RCC 7860 (cell line): Measurements from ENCODE around the gene TUBB2B.
"Not testable (repeated sequence)": the region's sequence is repeated elsewhere in the genome, so short reads cannot be mapped to it uniquely, and the experiment has no call there.

Experiments
- DNase-seq: peaks from one replicate; pipeline ENCODE4 v3.0.0-alpha.2; 2015; ENCODE audit warnings: low spot score
- FAIRE-seq: peaks from 2 replicates; lab custom pipeline; 2012; peaks lifted over from hg19 to GRCh38; lab: Jason Lieb, UNC

The TUBB2B gene

DNA sequence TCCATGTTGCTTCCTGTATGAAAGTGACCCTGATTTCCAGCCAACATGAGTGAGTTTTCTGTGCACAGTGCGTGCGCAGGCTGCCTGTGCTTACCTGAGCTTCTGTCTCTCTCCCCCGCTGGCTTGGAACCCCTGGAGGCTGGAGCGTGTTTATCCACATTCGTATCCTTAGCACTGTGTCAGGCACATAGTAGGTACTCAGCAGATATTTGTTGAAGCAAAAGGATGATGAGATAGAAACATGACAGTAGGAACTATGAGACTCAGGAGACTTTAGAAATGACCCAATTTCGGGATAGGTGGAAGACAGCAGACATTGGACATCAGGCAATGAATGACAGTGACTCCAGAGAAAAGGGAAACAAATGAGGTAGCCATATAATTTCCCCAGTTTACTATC lies 15.2 kb downstream of the TUBB2B start:
- FAIRE-seq = no peak
- DNase-seq = no peak

DNA sequence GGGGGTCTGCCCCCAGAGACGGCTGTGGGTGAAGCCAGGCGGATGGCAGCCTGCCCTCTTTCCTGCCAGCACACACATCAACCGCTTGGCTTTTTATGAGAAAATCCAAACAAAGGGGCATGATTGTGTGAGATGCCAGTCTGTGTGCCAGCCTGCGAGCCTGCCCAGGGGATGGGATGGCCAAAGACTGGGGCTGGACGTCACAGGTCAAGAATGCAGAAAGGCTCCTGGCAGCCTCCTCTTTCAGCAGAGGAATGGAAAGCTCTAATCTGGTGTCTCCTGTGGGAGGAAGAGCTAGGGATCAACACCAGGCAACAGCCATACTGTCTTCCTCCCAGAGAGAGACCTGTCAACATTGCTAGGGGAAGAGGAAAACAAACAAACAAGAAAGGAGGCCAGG lies 15.8 kb downstream of the TUBB2B start:
- DNase-seq = no peak

DNA sequence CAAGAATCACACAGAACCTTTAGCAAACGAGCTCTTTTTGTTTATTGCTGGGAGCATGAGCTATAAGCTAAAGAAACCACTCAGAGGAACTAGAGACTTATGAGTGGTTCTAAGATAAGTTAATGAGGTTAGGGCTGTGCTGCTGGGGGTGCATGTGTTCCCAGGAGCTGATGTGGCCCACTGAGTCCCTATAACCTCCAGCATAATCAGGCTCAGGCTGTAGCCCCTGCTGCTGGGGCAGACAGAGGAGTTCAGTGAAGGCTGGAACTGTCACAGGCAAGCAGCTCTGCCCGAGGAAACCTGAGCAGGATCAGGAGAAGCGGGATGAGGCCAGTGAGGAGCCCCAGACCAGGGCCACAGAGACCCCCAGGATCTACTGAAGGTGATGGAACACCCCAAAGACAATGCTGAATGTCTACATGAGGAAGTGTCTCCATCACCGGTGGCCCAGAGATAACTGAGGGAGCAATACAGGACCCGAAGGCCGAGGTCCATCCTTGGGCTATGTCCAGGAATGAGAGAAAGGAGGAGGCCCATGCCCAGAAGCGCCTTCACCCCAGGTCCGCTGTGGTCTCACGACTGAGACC lies 17.3 kb downstream of the TUBB2B start:
- FAIRE-seq = no peak
- DNase-seq = no peak

More for the DNA sequence above, 15.8 kb downstream of the TUBB2B start:
- no peak for FAIRE-seq

DNA sequence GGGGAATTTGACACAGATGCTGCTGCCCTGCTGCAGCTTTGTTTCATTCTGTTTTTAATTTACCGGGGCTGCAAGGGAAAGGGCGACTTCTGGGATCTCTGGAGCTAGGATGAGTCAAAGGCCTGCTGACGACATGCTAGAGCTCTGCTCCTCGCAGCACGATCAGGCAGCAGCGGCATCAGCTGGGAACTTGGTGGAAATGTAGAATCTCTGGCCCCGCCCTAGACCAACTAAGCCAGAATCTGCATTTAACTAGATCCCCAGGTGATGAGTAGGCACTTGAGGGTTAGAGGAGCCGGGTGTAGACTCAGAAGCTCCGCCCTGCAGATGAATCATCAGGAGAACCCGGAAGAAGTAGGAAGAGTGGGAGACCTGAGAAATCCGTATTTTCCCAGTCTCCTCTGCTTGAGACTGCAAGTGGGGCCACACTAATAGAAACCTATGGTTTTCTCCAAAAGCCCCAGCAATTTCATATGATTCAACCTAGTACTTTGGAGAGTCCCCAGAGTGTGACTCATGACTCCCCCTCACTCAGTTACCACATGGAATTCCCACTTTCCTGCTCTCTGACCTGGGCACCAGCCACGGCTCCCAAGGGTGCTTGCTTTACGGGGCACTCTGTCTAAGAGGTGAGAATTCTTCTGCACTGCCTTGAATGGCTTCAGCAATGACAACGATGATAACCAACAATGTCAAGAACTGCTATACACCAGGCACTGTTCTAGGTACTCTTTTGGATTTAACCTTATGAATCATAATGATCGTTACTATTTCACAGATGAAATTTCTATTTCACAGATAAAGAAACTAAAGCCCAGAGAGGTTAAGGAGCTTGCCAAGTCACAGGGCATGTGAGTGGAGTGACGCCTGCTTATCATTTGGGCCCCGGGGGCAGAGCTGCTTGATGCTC lies 18.1 kb downstream of the TUBB2B start:
- peak; percentile 85 for FAIRE-seq
- DNase-seq = peak; percentile 96

DNA sequence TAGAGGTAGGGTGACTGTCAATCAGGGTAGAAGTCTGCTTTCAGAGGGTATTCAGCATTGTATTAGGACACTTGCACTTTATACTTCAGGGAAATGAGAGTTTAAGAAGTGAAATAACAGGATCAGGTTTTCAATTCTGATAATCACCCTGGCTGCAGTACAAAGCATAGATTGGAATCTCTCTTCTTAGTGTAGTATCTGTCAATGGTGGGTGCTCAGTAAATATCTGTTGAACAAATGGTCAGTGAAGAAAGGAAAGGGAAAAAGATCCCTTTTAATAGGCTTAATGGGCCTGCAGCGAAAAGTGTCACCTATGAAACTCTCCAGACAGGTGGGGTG lies 18.7 kb downstream of the TUBB2B start:
- no peak for FAIRE-seq
- no peak for DNase-seq

DNA sequence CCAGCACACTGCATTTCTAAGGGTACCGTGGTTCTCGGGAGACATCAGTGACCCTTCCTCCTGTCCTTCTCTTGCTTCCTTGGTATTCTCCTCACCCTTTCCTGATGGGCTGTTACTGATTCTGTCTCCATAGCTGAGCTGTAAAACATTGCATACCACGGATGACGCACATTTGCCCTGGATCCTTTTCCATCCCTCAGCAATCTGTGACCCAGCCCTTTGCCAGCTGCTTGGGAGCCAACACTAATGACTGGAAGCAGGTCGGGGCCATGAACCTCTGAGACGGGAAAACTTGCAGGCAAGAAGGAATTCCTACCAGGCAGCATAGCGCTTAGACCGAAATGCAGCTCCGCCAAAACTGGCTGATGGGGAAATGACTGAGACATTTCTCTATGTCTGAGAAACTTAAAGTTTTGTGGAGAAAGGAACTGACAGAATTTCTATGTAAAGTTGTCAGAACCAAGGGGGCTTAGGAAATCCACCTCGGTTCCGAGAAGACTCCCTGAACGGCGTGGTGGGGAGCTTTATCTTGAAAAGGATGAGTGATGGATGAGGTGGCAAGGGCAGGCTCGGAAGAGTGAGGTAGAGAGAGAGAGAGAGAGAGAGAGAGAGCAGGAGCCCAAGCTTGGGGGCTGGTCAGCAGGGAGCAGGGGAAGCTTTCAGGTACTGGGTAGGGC lies 19.2 kb downstream of the TUBB2B start:
- FAIRE-seq (no peak), DNase-seq (peak; percentile 74)

DNA sequence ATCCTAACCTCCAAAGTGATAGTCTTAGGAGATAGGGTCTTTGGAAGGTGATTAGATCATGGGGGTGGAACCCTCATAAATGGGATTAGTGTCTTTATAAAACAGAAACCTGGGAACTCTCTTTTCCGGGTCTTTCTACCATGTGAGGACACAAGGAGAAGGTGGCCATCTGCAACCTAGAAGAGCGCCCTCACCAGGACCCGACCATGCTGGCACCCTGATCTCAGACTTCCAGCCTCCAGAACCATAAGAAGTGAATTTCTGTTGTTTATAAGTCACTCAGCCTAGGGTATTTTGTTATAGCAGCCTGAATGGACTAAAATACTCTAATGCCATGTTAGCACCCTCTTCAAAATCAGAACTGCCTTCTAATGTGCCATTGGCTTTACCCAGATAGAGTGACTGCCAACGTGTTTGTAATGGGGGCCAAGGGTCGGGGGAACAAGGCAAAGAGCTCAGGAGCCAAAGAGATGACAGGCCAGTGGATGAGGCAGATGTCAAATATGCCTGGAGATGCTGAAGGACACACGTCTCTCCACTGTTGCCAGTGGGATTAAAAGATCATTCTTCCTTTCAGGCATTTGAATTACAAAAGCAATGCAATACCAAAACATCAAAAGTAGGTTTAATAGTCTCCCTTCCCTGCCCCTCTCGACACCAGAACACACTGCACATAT lies 21.0 kb downstream of the TUBB2B start:
- no peak for FAIRE-seq

DNA sequence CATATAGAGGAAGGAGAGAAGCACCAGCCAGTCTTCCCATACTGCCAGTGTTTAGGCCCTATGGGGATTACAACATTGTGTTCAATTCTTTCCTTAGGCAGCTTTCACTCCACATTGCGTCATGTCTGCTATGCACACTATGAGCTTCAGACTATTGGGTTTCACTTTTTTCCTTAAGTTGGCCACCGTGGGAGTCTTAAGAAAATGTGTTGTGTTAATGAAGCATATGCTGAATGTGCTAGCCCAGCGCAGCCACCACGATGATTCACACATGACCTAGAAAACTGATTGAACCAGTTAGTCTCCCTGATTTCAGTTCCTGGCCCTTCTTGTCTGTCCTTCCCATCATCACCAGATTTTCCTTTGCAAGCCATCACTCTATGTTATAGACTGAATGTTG lies 21.5 kb downstream of the TUBB2B start:
- FAIRE-seq = no peak

More for the DNA sequence above, 21.0 kb downstream of the TUBB2B start:
- no peak for DNase-seq

DNA sequence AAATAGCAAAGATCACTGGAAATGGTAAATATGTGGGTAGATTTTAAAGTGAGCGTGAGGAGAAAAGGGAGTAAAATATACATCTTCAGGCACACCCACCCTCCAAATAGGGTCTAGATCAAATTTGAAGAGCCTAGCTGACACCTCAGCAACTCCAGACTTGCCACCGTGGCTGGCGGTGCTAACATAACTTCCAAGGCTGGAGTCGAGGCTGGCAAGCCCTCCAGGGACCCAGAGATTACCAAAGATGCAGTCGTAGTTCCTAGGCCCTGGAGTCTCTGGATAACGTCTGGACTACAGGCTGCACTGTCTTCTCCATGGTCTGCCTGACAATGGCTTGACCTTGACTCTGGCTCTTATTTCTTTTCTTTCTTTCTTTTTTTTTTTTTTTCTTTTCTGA lies 22.5 kb downstream of the TUBB2B start:
- DNase-seq (no peak), FAIRE-seq (no peak)

More for the DNA sequence above, 21.5 kb downstream of the TUBB2B start:
- DNase-seq = peak; percentile 61

DNA sequence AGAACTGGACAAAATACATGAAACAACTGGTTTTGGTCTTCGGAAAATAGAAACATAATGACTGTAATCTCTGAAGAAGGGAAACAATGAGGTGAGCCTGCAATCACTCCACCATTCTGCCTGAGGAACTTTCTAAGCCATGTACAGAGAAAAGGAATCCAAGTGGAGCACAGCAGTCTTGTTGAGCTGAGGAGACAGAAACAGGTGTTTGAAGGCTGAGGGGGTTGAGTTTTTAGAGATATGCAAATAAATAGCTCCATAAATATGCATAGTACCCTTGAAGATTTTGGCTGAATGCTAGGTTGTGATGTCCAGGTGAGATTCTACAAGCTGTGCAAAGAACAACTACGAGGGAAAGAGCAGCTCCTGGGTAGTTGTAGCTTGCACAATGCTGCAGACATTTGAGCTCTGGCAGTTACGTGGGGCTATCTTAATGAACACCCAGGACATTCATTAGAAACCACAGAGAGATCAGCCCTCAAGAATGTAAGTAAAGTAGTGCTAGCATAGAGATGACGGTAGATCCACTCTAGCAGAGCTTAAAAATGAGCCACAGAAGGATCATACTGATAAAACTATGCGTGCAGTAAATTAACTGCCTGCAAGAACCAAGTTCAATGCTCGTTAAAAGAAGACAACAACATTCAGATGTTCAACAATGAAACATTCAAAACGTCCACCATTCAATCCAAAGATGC lies 24.3 kb downstream of the TUBB2B start:
- DNase-seq (no peak), FAIRE-seq (no peak)

DNA sequence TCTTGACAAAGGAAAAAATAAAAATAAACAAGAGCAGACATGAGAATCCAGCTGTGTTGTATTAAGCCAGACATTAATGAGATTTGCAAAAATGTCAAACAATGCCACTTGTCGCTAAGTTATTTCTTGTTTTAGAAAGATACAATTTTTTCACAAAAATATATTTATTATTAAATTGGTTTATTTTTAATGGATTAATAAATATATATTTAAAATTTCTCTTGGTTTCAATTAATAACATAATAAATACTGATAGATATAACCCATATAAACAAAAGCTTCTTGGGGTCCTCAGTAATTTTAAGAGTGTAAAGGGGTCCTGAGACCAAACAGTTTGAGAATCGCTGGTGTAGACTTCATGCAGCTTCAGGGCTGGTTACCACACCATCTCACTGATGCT lies 26.1 kb downstream of the TUBB2B start:
- FAIRE-seq = no peak
- no peak for DNase-seq

DNA sequence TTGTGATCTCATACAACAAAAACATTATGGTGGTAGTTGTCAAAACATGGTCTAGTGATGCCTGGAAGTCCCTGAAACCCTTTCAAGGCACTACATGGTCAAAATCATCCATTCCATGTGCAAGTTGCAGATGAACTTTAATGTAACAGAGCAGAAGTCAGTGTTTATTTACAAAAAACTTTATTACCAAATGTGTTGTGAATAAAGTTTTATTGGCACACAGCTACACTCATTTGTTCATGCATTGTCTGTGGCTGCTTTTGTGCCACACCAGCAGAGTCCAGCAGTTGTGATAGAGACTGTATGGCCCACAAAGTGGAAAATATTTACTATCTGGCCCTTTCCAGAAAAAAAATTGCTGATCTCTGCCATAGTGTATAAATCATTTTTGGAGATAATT lies 26.8 kb downstream of the TUBB2B start:
- DNase-seq (no peak), FAIRE-seq (no peak)

DNA sequence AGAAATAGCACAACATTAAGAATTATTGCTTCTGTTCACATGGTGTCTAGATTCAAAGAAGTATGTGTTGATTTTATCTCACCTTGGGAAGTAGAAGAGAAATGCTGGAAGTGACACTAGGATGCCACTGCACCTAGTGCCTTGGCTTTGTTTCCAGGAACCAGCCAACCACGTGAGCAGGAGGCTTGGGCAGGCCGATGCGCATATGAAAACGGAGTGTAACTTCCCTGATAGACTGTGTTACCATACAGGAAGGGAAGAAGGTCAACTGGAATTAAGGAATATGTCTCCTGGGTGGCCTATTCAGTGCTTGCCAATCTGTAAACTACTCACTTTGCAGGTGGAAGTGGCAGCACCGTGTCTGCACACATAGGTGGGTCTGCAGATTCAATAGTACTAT lies 28.1 kb downstream of the TUBB2B start:
- DNase-seq (no peak), FAIRE-seq (no peak)

DNA sequence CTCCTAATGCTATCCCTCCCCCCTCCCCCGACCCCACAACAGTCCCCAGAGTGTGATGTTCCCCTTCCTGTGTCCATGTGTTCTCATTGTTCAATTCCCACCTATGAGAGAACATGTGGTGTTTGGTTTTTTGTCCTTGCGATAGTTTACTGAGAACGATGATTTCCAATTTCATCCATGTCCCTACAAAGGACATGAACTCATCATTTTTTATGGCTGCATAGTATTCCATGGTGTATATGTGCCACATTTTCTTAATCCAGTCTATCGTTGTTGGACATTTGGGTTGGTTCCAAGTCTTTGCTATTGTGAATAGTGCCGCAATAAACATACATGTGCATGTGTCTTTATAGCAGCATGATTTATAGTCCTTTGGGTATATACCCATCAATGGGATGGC lies 29.7 kb downstream of the TUBB2B start:
- FAIRE-seq, DNase-seq: not testable (repeated sequence)

DNA sequence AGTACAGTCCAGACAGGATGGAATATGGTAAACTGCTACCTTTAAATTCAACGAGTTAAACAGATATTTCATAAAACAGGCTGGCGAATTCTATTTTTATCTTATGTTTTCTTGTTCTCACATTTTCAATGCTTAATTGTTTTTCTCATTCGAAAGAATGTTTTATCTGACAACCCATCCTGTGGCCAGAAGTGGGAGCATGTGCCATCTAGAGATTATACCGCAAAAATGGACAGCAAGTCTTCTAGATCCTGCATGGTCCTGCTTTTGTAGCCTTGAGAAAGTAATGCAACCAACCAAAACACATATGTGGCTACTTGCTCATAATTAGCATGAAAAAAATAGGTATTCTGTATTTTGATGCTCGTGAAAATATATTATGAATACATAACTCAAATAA lies 30.7 kb downstream of the TUBB2B start:
- DNase-seq (no peak), FAIRE-seq (no peak)

DNA sequence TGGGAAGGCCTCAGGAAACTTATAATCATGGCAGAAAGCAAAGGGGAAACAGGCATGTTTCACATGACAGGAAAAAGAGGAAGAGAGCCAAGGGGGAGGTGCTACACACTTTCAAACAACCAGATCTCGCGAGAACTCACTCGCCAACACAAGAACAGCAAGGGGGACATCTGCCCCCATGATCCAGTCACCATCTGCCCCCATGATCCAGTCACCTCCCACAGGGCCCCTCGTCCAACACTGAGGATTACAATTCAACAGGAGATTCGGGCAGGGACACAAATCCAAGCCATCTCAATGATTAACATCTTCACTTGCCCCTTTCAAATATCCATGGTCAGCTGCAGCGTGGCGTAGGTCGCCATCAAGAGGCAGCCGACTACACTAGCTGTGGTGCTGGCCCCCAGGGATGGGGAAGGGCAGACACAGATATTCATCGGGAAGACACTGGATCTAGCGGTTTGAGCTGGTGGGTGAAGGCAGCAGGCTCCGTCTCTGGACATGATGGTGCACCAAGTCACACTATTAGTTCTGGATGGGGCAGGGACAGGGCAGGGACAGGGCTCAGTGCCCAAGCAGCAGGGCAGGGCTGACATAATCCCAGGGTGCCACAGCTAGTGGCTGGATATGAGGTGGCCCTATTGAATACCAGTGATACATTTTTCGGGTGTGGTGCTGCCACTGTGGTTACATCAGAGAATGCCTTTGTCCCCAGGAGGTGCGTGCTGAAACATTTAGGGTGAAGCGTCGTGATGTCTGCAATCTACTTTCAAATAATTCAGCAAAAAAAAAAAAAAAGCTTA lies 31.6 kb downstream of the TUBB2B start:
- DNase-seq = no peak
- FAIRE-seq = no peak

DNA sequence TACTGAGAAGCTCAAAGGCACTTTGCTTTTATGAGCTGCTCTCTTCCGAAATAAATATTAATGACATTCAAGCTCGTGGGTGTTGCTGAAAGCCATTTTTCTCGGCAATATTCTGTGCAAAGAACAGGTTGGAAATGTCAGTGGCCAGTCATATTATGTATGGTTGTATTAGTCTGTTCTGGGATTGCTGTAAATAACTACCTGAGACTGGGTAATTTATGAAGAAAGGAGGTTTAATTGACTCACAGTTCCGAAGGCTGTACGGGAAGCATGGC lies 32.1 kb downstream of the TUBB2B start:
- no peak for FAIRE-seq
- DNase-seq = no peak

DNA sequence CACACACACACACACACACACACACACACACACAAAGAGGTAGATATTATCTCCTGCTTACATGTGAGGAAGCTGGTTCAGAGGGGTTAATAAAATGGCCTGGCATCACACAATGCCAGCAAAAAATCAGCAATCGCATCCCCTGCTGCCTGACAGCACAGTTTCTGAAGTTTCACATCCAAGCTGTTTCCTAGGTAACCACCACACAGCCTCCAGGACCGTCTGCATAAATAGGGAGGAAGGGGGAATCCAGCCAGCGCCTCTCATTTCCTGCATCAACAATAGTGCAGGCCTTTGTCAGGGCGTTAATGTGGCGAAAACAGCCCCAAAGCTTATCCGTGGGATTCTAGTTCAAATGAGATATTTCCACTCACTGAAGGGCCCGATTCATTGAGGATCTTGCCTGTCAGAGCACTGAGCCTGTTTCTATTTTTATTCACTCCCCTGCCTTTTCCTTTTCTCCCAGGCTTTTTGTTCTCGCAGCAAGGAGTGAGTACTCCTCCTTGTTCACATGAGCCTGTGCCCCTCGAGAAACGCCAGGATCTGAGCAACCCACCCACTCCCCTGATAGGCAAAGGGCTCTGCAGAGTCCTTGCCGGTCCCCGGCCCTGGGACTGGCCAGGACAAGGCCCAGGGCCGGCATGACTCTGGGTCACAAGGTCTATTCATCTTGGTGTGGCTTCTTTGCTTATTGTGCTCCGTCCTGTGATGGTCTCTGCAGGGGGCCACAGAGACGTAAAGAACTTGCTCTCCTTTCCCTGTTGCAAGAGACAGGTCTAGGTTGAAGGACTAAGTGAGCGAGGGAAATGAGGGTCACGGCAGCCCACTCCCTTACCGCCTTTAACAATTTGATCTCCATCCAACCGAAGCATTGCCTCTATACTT lies 32.7 kb downstream of the TUBB2B start:
- FAIRE-seq (no peak), DNase-seq (no peak)
